GM23248 (cell line): ENCODE measurements around the gene XRCC5. TPM values are rescaled to one million over a fixed set of nuclear protein-coding genes. Genes with fewer than 3 reads are reported as not detected.

Source experiments
- DNase-seq: peaks from one replicate; pipeline ENCODE4 v3.0.0-alpha.2; 2015
- H2AFZ ChIP-seq: fragments of 200-600 bp; sonication (generic); 2 replicates; pipeline ENCODE4 v1.6.1; 2016; ENCODE audit warnings: antibody characterized with exemption
- H3F3A ChIP-seq: fragments of 200-600 bp; sonication (generic); 2 replicates; pipeline ENCODE4 v1.6.1; 2016; ENCODE audit warnings: mild to moderate bottlenecking, antibody characterized with exemption, mixed run types; ENCODE audit not compliant: insufficient read depth
- H3K27ac ChIP-seq: fragments of 200-600 bp; sonication (generic); 2 replicates; pipeline ENCODE4 v1.5.1; 2016; ENCODE audit warnings: mild to moderate bottlenecking
- H3K27me3 ChIP-seq: fragments of 200-600 bp; sonication (generic); replicated peaks from 2 replicates; pipeline ENCODE4 v1.6.1; 2016; ENCODE audit warnings: mild to moderate bottlenecking; ENCODE audit not compliant: insufficient read depth
- H3K36me3 ChIP-seq: fragments of 200-600 bp; sonication (generic); 2 replicates; pipeline ENCODE4 v1.6.1; 2016; ENCODE audit warnings: low read depth, mild to moderate bottlenecking
- H3K4me1 ChIP-seq: fragments of 200-600 bp; sonication (generic); 2 replicates; pipeline ENCODE4 v1.6.1; 2016; ENCODE audit warnings: mild to moderate bottlenecking; ENCODE audit not compliant: insufficient read depth
- H3K4me2 ChIP-seq: fragments of 200-600 bp; sonication (generic); one replicate; pipeline ENCODE4 v1.6.1; 2016; ENCODE audit warnings: mild to moderate bottlenecking; ENCODE audit not compliant: unreplicated experiment
- H3K4me3 ChIP-seq: fragments of 200-600 bp; sonication (generic); 2 replicates; pipeline ENCODE4 v1.5.1; 2016; ENCODE audit warnings: mild to moderate bottlenecking
- H3K79me2 ChIP-seq: fragments of 200-600 bp; sonication (generic); 2 replicates; pipeline ENCODE4 v1.6.1; 2016; ENCODE audit warnings: mild to moderate bottlenecking; ENCODE audit not compliant: insufficient read depth
- H3K9ac ChIP-seq: fragments of 200-600 bp; sonication (generic); 2 replicates; pipeline ENCODE4 v1.6.1; 2016; ENCODE audit warnings: mild to moderate bottlenecking
- H3K9me2 ChIP-seq: fragments of 200-600 bp; sonication (generic); 2 replicates; pipeline ENCODE4 v1.6.1; 2016; ENCODE audit warnings: mixed run types, mild to moderate bottlenecking, moderate library complexity; ENCODE audit not compliant: insufficient read depth
- H3K9me3 ChIP-seq: fragments of 200-600 bp; sonication (generic); one replicate; pipeline ENCODE4 v1.6.1; 2017; ENCODE audit warnings: low read depth
- H4K20me1 ChIP-seq: fragments of 200-600 bp; sonication (generic); 2 replicates; pipeline ENCODE4 v1.6.0; 2016; ENCODE audit not compliant: insufficient read depth
- EZH2 ChIP-seq: fragments of 200-600 bp; sonication (generic); IDR thresholded peaks from 2 replicates; pipeline ENCODE4 v1.6.1; 2018; ENCODE audit warnings: antibody characterized with exemption, mild to moderate bottlenecking; ENCODE audit not compliant: insufficient read depth, poor library complexity, severe bottlenecking
- EZH2phosphoT487 ChIP-seq: fragments of 200-600 bp; sonication (generic); IDR thresholded peaks from 2 replicates; pipeline ENCODE4 v1.6.1; 2018; ENCODE audit warnings: antibody characterized with exemption, moderate library complexity, mild to moderate bottlenecking, low read depth; ENCODE audit not compliant: insufficient read depth
- WGBS, 2 experiments: methylation state at CpG; one replicate each; pipeline ENCODE4 v1.1.6; 2015 to 2017; ENCODE audit warnings: low lambda C conversion rate in 2 of 2, low coverage in 1 of 2; ENCODE audit errors: missing lambda C conversion rate in 2 of 2; 5-methylcytosine and 5-hydroxymethylcytosine counted together
- in situ Hi-C: fragments of 300-500 bp; cut with MboI; formaldehyde crosslinking; loops from 2 replicates; pipeline ENCODE4 v1.15.0; 2020
- polyA plus RNA-seq: library from polyadenylated mRNA; unstranded; fragments of >200 nt; fragmentation: Nextera tagmentation; extraction: Ambion mirVana; gene quantifications from 2 replicates; pipeline ENCODE4 v1.2.1, GENCODE V29; 2016
- total RNA-seq: library from RNA; depleted of rRNA; stranded (reverse); fragments of >200 nt; shearing (Covaris generic); gene quantifications from 2 replicates; pipeline ENCODE4 v1.2.3, GENCODE V29; 2014

Gene XRCC5
- total and polyA plus RNA-seq, 2 experiments from 2014 or later = 197 to 249 TPM

GRCh38 chr2:216119146-216119545 is 10.0 kb downstream of the XRCC5 start:
- Histone ChIP-seq H3K36me3 (peaks cover 86% of the 10 kb centered on the region), H3K79me2 (peaks cover 94% of the 10 kb centered on the region), H3K9me3 (no peaks in the 10 kb centered on the region), H3F3A (peaks cover 12% of the 10 kb centered on the region), H2AFZ (no peak overlapping the region), H3K9ac (no peak overlapping the region), H4K20me1 (no peaks in the 10 kb centered on the region), H3K4me1 (peaks cover 36% of the 10 kb centered on the region), H3K4me2 (no peak overlapping the region), H3K27me3 (no peaks in the 10 kb centered on the region), H3K27ac (no peak overlapping the region), H3K4me3 (no peak overlapping the region), H3K9me2 (no peaks in the 10 kb centered on the region)
- 47 to 52% methylated on average over 2 of the region's 2 CpGs for WGBS, 2 experiments
- no peak for DNase-seq
- in situ Hi-C loops = no loop called here
- no peak for TF ChIP-seq EZH2
- no peak for TF ChIP-seq EZH2phosphoT487

- no peak for DNase-seq
- Histone ChIP-seq H3K9me2 (no peaks in the 10 kb centered on the region), H3F3A (peaks cover 9% of the 10 kb centered on the region), H3K9ac (no peak overlapping the region), H3K36me3 (peaks cover 90% of the 10 kb centered on the region), H3K4me3 (no peak overlapping the region), H3K4me1 (peaks cover 36% of the 10 kb centered on the region), H3K4me2 (no peak overlapping the region), H3K27me3 (no peaks in the 10 kb centered on the region), H3K27ac (no peak overlapping the region), H2AFZ (no peak overlapping the region), H3K79me2 (peaks cover 100% of the 10 kb centered on the region), H3K9me3 (no peaks in the 10 kb centered on the region), H4K20me1 (no peaks in the 10 kb centered on the region)
- in situ Hi-C loops = no loop called here
- WGBS, 2 experiments = 80 to 87% methylated on average over 3 of the region's 3 CpGs
- TF ChIP-seq EZH2 (no peak), EZH2phosphoT487 (no peak)
Measured at GRCh38 chr2:216119986-216120385, 10.8 kb downstream of the XRCC5 start.

GRCh38 chr2:216121255-216121654 is 12.1 kb downstream of the XRCC5 start:
- TF ChIP-seq EZH2 = no peak
- no peak for TF ChIP-seq EZH2phosphoT487
- Histone ChIP-seq H3K4me3 (no peak overlapping the region), H3K9ac (no peak overlapping the region), H2AFZ (no peak overlapping the region), H3K9me3 (no peaks in the 10 kb centered on the region), H3F3A (peaks cover 9% of the 10 kb centered on the region), H3K27me3 (no peaks in the 10 kb centered on the region), H3K4me1 (peaks cover 24% of the 10 kb centered on the region), H3K4me2 (no peak overlapping the region), H4K20me1 (no peaks in the 10 kb centered on the region), H3K36me3 (peaks cover 97% of the 10 kb centered on the region), H3K79me2 (peaks cover 100% of the 10 kb centered on the region), H3K27ac (no peak overlapping the region), H3K9me2 (no peaks in the 10 kb centered on the region)
- DNase-seq = no peak
- WGBS, 2 experiments = 77% methylated on average over 3 of the region's 3 CpGs
- in situ Hi-C loops = no loop called here

GRCh38 chr2:216126943-216127342 is 17.8 kb downstream of the XRCC5 start:
- DNase-seq = no peak
- Histone ChIP-seq H3K36me3 (peaks cover 93% of the 10 kb centered on the region), H3K9me3 (no peaks in the 10 kb centered on the region), H3K4me2 (no peak overlapping the region), H3K4me3 (no peak overlapping the region), H3K9me2 (no peaks in the 10 kb centered on the region), H3K9ac (no peak overlapping the region), H3K79me2 (peaks cover 97% of the 10 kb centered on the region), H3K4me1 (no peaks in the 10 kb centered on the region), H3F3A (peaks cover 16% of the 10 kb centered on the region), H3K27me3 (no peaks in the 10 kb centered on the region), H2AFZ (no peak overlapping the region), H4K20me1 (no peaks in the 10 kb centered on the region), H3K27ac (no peak overlapping the region)
- TF ChIP-seq EZH2 (no peak), EZH2phosphoT487 (no peak)
- in situ Hi-C loops = no loop called here
- WGBS, 2 experiments = 97 to 99% methylated on average over 5 of the region's 5 CpGs

GRCh38 chr2:216130346-216130971 is 21.3 kb downstream of the XRCC5 start:
- no peaks in the 10 kb centered on the region for H3K4me1 ChIP-seq
- H3K27me3 ChIP-seq = no peaks in the 10 kb centered on the region
- H3K9ac ChIP-seq = no peak overlapping the region
- H3K9me3 ChIP-seq = no peaks in the 10 kb centered on the region
- H3K9me2 ChIP-seq = no peaks in the 10 kb centered on the region
- no peak for DNase-seq
- H3K27ac ChIP-seq = no peak overlapping the region
- H3K79me2 ChIP-seq = peaks cover 97% of the 10 kb centered on the region
- WGBS, 2 experiments = 51 to 55% methylated on average over 6 of the region's 6 CpGs
- H3K4me2 ChIP-seq = no peak overlapping the region
- TF ChIP-seq EZH2 = no peak
- TF ChIP-seq EZH2phosphoT487 = no peak
- no peak overlapping the region for H2AFZ ChIP-seq
- peaks cover 93% of the 10 kb centered on the region for H3K36me3 ChIP-seq
- H4K20me1 ChIP-seq = no peaks in the 10 kb centered on the region
- no peak overlapping the region for H3K4me3 ChIP-seq
- peaks cover 19% of the 10 kb centered on the region; the same call in 1 of the 2 replicates for H3F3A ChIP-seq
- in situ Hi-C loops = no loop called here
